NCI-H82 treated with DMSO at 0.1 percent for 48 hours (cell line): ENCODE results near the gene STC2.
"Not testable (repeated sequence)": the region's sequence is repeated elsewhere in the genome, so short reads cannot be mapped to it uniquely, and the experiment has no call there.

Experiments
- DNase-seq: peaks from one replicate; lab custom pipeline; 2025; ENCODE audit not compliant: unreplicated experiment; lab: John Stamatoyannopoulos, UW

Gene STC2, protein sequence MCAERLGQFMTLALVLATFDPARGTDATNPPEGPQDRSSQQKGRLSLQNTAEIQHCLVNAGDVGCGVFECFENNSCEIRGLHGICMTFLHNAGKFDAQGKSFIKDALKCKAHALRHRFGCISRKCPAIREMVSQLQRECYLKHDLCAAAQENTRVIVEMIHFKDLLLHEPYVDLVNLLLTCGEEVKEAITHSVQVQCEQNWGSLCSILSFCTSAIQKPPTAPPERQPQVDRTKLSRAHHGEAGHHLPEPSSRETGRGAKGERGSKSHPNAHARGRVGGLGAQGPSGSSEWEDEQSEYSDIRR

DNA sequence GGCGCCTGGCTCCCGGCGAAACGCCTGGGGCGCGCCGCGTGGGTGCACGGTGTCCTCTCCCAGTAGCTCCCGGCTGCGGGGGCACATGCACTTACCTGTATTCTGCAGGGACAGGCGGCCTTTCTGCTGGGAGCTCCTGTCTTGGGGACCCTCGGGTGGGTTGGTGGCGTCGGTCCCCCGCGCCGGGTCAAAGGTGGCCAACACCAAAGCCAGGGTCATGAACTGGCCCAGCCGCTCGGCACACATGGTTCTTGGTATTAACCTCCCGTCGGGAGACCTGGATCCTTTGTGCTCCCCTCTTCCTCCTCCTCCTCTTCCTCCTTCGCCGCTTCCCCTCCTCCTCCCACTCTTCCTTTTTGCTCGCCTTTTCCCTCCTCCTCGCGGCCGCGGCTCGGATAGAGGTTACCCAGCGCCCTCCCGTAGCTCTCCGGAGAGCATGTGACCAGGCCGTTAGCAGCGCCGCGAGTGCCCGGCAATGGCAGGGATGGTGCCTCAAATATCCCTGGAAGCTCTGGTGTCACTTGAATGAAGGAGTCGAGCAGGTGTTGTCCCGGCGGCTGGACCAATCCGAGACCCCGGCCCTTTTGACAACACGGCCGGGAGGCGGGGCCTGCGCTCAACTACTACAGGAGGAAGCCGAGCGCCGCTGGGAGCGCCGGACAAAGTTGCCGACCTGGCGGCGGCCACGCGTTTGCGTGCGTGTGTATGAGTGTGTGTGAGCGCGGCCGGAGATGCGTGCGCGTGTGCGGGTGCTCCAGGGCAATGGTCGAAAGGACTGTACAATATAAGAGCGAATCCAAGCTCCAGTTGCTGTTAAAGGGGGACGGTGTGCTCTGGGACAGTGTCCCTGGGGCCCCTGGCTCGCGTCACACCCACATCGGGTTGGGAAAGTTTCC is at the start of gene STC2:
TSS of gene STC2 (minus strand) at position 467 of the 896 bp plus-strand sequence. CDS start at position 246, 221 bp downstream.
- no peak for DNase-seq

DNA sequence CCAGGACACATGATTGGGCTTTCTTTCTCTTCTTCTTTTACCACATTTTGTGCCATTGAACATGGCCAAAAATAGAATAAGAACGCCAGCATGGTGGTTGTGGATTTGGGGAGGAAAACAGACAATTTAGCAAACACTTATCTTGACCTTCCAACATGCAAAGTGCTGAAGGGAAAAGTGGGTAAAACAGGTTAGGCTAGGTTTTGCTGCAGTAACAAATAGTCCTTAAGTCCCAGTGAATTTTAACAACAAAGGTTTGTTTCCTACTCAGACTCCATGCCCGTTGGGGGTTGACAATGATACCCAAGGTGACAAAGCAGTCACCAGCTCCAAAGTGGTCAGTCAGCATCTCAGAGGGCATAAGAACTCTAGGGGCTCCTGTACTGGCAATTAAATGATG is 43.2 kb upstream of the STC2 start:
- DNase-seq: no peak

DNA sequence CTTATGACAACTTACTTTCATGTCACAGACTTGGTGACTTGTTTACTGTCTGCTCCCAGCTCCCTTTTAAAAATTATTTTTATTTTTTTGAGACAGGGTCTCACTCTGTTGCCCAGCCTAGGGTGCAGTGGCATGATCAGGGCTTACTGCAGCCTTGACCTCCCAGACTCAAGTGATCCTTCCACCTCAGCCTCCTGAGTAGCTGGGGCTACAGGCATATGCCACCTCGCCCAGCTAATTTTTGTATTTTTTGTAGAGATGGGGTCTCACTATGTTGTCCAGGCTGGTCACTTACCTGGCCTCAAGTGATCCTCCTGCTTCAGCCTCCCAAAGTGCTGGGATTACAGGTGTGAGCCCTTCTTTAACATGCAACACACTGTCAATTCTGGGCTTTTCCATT is 35.2 kb upstream of the STC2 start:
- not testable (repeated sequence) for DNase-seq

DNA sequence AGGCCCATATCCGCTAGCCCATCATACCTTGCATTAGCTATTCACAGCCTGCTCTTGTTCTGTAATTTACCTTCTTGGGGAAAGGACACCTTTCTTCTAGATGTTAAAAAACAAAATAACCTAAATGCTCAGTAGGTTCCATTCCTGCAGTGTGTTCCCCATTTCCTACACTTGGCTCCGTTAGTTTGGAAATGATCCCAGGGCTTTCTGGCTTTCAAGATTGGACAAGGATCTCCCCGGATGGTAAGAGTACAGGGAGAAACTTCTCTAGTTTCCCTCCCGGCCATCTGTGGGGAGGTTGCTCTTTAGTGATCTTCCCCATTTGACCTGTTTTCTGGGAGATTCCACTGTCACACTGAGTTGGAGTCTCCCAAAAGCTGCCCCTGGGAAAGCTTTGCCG is 27.3 kb upstream of the STC2 start:
- no peak for DNase-seq

- no peak for DNase-seq
Measured at GRCh38 chr5:173354645-173355044, 26.4 kb upstream of the STC2 start.

DNA sequence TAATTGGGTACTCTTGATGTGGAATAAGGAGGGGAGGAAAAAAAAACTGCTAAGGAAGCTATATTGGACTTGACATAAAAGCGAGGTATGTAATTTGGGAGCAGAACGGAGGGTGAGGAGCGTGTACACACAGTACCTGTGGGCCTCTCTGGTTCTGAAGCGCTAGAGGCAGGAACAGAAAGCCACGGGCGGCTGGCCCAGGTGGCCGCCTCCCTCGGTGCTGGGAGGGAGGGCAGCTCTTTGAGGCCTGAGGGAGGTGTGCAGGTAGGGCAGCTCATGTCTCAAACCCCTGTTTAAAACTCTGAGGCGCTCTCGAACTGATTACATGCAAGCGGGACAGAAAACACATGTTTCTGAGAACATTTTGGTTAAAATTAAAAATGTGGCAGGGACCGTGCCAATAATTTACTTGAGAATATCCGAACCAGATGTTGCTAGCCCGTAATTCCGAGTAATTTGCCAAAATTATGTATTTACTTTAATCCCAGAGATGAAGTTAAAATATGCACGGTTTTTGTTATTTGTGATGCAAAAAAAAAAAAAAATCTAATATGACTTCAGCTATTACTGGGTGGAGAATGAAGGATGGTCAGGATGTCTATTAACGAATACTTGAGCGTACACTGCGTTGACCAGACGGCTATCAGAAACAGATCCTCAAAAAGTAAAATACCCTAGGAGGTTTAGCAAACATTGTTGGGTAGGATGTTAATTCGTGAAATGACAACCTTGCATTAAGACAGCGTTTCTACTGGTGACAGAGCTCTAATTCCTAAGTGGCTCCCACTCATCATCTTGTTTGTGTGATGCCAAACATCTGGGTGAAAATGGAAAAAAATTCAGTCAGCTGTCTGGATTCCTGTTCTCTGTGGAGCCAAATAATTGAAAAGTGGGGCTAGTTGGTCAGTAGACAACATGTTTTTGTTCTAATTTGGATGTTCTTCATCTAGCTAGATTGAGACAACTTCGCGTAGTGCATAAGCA is 24.4 kb upstream of the STC2 start:
- no peak for DNase-seq

- DNase-seq: no peak
Measured at GRCh38 chr5:173342813-173343755, 14.9 kb upstream of the STC2 start.

DNA sequence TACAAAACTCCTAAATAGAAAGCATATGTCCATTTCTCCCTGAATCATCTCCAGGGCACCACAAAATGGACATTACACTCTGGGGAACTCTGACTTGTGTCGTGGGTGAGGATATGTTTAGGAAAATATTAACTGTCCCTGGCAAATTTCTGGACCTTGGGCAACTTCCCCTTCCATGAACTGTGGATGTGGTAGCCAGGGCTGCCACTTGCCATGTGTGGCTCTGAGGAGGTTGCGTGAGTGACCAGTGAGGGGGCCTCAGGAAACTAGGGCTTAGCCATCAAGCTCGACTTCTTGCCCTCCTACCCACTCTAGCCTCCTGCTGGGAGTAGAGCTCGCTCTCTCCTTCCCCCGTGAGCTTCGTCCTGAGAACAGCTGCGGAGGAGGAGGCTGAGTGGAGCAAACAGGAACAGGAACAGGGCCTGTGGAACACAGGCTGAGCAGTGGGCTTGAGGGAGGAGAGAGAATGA is 13.8 kb upstream of the STC2 start:
- no peak for DNase-seq

GRCh38 chr5:173340984-173341383 is 12.8 kb upstream of the STC2 start:
- no peak for DNase-seq

- DNase-seq: no peak
Measured at GRCh38 chr5:173340451-173340850, 12.2 kb upstream of the STC2 start.

DNA sequence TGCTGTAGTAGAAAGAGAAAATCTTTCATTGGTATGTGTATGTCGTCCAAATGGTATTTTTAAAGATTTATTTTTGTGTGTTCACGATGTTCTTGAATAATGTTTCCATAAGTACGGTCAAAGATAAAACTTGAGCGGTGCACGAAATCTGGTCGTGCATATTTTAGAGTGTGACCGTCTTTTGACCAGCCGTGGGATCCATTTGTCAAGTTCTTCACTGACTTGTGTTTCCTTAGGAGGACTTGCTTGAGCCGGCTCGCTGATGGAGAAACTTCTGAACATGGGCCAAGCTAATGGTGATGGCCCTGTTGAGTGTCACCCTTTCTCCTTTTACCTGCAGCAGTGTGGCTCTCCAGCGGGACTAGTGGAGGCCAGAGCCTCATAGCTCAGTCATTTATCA is 11.1 kb upstream of the STC2 start:
- DNase-seq: no peak

GRCh38 chr5:173338380-173339015 is 10.3 kb upstream of the STC2 start:
- DNase-seq: no peak

GRCh38 chr5:173334808-173335207 is 6.6 kb upstream of the STC2 start:
- no peak for DNase-seq

GRCh38 chr5:173333925-173334661 is 5.9 kb upstream of the STC2 start:
- DNase-seq: no peak

- no peak for DNase-seq
Measured at GRCh38 chr5:173331956-173332479, 3.8 kb upstream of the STC2 start.

DNA sequence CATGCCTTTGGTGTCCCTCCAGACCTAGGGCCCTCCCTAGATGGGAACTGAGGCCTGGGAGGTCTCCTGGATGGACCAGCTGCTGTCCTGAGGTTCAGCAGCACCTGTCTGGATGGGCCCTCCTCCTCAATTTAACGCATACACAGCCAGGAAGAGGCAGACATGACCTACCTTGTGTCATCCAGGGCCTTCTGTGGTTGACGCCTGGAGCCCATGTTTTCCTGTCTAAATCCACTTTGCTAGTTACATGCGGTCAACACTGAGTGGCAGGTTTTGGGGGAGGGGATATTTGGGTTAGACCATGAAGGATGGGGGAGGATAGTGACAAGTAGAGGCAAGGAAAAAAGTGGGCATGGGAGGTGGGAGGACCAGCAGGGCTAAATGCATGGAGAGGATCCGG is 3.1 kb upstream of the STC2 start:
- DNase-seq: no peak

DNA sequence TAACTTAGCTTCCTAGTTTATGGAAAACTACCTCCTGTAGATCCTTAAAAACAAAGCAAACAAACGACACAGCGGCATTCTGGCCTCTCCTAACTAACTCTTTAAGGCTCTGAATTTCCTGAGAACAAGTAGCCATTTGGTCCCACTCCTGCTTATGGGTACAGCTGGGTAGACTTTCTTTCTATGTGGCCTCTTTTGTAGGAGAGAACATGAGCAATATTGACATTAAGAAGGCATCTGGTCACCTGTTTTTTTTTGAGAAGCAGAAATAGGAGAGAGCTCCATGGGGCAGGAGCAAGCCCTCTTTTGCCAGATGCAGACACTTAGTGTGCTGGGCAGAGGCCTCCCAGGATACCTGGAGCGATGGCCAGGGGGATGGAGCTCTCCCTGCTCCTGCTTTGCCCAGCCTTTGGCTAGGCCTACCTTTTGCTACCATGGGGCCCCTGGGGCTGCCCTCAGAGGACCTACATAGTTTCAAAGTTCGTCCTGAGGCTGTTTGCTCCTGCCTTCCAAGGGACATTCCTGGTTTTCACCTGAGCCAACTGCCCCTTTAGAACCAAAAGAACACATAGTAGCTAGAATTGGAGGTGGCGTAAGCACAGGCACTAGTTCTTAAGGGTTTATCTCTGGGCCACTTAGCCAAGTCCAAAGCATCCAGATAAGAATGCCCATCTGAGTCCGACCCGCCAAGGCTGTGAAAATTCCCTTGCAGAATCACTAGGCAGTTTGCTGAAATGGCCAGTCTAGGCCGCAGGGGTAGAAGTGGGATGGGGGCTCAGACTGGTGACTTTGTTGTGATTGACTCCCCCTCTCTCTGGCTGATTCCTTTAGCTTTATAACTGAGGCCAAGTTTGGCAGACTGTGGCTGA is 2.4 kb upstream of the STC2 start:
- DNase-seq: no peak
